Measurements from ENCODE around the gene ENAH.

ENAH gene

GRCh38 chr1:225449261-225449660, 203.7 kb downstream of the ENAH start:
- no peak for DNase-seq

DNA sequence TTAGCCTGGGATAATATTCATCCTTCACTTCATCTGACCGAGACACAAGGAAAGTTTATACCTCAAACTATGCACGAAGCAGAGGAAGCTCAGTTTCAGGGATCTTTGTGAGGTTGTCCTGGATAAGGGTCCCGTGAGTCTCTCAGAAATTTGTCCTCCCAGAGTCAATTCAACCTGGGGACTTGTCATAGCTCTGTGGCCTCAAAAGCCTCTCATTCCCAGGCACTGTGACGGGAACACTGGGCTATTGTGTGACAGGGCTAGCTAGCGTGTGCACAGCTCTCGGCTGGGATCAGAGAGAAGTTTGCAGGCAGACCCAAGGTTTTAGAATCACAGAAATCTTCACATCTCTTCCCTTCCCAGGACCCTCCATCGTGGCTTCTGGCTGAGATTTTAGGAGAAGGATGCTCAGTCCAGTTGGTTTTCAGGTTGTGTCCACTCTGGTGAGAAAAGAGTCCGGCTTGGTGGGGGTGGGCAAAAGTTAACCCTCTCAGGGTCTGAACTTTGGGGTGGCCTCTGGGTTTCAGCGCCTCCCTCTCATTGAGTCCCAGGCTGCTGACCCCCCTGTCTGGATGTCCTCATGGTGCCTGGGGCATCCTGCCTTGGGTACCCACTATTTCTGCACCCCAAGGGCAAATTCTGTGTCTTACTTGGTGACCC, 204.6 kb downstream of the ENAH start:
- DNase-seq: no peak

DNA sequence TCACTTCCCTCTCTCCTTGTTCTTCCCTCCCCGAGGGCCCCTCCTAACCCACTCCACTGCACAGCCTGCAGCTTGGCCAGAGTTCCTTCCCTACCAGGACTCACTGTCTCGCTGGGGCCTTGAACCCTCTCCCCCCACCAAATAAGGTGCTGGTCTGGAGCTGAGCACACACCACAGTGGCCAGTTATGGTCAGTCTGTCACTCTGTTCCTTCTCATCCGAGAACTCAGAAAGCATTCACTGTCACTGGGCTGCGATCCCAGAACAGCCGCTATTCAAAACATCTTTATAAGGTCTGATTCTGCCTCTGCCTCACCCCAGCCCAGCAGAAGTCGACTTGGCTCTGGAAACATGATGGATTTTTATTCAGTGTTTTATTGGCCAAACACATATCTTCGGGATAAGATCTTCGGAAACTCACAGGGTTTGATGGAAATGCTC, 205.3 kb downstream of the ENAH start:
- no peak for DNase-seq

DNA sequence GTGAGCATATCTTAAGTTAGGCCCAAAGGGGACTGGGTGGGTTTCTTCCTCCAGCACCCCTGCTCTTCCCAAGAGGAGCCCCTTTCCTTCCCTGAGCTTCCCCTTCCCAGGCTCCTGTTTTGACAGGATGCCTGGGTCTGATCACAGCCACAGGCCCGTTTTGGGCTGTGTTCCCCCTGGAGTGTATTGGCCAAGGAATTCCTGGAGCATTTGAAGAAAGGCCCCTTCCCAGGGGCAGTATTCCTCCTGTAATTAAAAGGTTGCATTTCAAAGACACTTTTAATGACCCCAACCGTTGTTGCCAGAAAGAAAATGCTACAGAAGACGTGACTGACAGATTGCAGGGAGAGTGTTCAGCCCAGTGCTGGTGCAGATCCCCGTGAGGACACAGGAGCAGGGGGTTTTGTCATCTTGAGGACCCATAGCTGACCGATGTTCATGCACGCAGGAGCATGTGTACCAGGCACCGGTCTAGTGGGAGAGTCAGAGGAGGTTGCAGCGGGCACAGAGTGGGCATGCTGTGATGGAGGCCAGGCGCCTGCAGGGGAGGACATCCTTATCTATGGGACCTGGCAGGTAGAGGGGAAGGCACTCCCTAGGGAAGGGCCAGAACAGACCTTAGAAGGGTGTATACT, 205.8 kb downstream of the ENAH start:
- no peak for DNase-seq

DNA sequence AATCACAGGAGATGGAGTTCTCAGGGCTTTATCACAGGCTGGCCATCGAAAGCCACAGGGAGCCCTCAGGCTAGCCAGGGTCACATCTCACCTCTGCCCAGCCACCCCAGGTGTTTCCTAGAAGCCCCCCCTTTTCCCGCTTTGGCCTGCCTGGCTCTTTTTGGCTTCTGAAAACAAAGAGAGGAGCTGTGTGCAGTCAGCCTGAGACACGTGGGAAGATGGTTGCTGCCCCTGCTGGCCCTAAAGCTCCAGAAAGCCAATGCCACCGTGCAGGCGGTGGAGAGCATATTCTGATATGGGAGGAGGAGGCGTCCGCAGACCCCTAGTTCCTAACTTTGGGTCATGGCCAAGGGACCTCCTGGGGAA, 206.3 kb downstream of the ENAH start:
- no peak for DNase-seq

DNA sequence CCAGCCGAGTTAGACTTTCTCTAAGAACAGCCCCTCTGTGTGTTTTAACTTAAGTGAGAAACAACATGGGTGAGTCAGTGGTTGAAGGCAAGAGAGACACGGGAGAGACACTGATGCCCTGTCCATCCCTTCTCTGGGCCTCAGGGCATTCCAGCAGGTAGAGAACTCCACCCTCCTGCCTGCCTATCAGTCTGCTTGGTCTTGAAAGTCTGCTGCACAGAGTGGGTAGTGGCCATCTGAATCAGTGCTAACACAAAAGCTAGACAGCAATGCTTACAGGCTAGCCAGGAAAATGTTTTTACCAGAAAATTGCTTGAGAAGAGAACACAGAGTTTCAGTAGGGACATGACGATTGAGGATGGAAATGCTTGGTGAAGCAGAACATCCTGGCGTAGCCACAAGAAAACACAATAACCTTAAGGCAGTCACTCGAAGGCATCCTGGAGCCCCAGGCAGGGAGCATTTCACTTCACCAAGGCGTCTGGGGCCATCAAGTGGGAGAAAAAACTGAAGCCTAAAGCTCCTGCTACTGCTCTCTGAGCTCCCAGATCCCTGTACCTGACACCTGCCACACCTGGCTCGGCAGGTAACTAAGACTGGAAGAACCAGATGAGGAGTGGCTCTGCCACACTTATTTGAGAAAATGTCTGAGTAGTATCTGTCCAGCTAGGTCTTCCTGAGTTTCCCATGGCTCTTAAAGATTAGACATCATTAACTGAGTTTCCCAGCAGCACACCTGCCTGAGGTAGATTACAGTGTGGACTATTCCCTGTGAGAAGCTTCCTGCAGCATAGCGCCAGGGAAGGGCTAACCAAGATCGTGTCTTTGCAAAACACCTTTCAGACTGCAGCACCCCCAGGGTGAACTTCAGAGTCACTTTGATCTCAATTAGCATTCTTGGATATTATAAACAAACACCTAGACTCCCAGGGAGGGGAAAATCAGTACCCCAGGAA, 207.0 kb downstream of the ENAH start:
- DNase-seq: no peak

GRCh38 chr1:225442123-225442505, 210.8 kb downstream of the ENAH start:
- no peak for DNase-seq

- no peak for DNase-seq
These were observed 211.4 kb downstream of the ENAH start for GRCh38 chr1:225441314-225442122.

- DNase-seq: no peak
These were observed 212.3 kb downstream of the ENAH start for GRCh38 chr1:225440380-225441221.

GRCh38 chr1:225437710-225438437, 215.0 kb downstream of the ENAH start:
- DNase-seq: no peak
